Measurements from ENCODE around the gene STAT2. TPM values are rescaled to one million over a fixed set of nuclear protein-coding genes. Genes with fewer than 3 reads are reported as not detected.

Gene STAT2
- total RNA-seq, 4 donors from 2014 or later = 21.0 to 33.2 (median 27.4) TPM

DNA sequence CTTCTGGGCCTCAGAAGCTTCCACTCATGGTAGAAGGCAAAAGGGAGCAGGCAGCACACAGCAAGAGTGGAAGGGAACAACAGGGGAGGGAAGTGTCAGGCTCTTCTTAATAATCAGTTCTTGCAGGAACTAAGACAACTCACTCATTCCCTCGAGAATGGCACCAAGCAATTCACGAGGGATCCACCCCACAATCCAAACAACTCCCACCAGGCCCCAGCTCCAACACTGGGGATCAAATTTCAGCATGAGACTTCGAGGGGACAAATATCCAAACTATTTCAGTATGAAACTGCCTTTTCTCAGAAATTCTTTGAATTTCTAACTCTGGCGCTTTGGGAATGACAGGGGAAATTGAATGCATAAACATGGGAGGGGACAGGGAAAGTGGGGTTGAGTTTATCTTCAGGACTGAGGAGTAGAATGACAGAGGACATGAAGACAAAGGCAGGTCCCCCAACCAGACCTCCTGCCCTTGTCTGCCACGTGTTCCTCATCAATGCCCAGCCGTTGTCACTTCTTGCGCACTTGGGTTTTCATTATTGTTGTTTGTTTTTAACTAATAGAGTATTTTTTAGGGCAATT is 27.3 kb upstream of the STAT2 start:
- H3K27ac ChIP-seq = no peak overlapping the region
- no peak overlapping the region for H3K4me3 ChIP-seq
- no peak for TF ChIP-seq POLR2A (IDR thresholded peaks at IDR 0.05)
- TF ChIP-seq, protein P1, sequence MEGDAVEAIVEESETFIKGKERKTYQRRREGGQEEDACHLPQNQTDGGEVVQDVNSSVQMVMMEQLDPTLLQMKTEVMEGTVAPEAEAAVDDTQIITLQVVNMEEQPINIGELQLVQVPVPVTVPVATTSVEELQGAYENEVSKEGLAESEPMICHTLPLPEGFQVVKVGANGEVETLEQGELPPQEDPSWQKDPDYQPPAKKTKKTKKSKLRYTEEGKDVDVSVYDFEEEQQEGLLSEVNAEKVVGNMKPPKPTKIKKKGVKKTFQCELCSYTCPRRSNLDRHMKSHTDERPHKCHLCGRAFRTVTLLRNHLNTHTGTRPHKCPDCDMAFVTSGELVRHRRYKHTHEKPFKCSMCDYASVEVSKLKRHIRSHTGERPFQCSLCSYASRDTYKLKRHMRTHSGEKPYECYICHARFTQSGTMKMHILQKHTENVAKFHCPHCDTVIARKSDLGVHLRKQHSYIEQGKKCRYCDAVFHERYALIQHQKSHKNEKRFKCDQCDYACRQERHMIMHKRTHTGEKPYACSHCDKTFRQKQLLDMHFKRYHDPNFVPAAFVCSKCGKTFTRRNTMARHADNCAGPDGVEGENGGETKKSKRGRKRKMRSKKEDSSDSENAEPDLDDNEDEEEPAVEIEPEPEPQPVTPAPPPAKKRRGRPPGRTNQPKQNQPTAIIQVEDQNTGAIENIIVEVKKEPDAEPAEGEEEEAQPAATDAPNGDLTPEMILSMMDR (IDR thresholded peaks at IDR 0.05 in 4 of 5, conservative IDR thresholded peaks at IDR 0.05 in 1 of 5) = no peak
- ATAC-seq (no peak), DNase-seq (no peak)
- in situ Hi-C loops (cut with MboI; ENCODE audit: low sequenced_read_pairs in 4 of 4) = no loop called here
- H3K27me3 ChIP-seq = no peaks in the 10 kb centered on the region
- intact Hi-C loops (cut with DNase I; ENCODE audit: low total_unique reads) = no loop called here
- no peaks in the 10 kb centered on the region for H3K36me3 ChIP-seq
- H3K9me3 ChIP-seq = no peaks in the 10 kb centered on the region
- no peaks in the 10 kb centered on the region for H3K4me1 ChIP-seq

DNA sequence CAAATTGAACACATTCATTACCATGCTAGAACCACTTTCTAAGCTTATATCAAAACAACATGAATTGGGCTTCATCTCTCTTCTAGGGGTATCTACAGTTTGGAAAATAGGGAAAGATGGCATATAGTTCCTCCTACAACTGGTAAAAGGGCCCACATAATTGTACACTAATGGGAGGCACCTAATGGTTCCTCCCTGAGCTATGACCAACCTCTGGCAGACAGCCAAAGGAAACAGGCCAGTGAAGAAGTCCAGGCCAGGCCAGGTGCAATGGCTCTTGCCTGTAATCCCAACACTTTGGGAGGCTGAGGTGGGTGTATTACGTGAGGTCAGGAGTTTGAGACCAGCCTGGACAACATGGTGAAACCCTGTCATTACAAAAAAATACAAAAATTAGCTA is 26.0 kb upstream of the STAT2 start:
- no peak for DNase-seq
- no peak for TF ChIP-seq POLR2A (IDR thresholded peaks at IDR 0.05)
- TF ChIP-seq, protein P1 (IDR thresholded peaks at IDR 0.05 in 4 of 5, conservative IDR thresholded peaks at IDR 0.05 in 1 of 5) = no peak
- ATAC-seq = no peak
- no peak overlapping the region for H3K4me3 ChIP-seq
- H3K27ac ChIP-seq = no peak overlapping the region
- intact Hi-C loops (cut with DNase I; ENCODE audit: low total_unique reads) = no loop called here
- in situ Hi-C loops (cut with MboI; ENCODE audit: low sequenced_read_pairs in 4 of 4) = no loop called here
- H3K36me3 ChIP-seq = no peaks in the 10 kb centered on the region
- no peaks in the 10 kb centered on the region for H3K4me1 ChIP-seq
- no peaks in the 10 kb centered on the region for H3K9me3 ChIP-seq
- no peaks in the 10 kb centered on the region for H3K27me3 ChIP-seq

DNA sequence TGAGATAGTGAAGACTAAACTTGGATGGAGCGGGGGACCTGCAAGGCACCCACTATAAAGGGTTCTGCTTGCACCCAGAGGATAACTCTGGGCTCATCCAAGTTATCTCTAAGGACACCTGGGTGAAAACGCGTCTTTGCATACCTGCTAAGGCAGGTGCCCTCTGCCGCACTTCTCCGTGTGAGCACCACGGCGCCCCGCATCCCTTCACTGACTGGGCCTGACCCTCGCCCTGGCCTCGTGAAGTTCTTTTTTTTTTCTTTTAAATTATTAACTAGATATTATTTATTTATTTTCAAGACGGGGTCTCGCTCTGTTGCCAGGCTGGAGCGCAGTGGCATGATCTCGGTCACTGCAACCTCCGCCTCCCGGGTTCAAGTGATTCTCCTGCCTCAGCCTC is 22.7 kb upstream of the STAT2 start:
- intact Hi-C loops (cut with DNase I; ENCODE audit: low total_unique reads) = no loop called here
- TF ChIP-seq, protein P1 (IDR thresholded peaks at IDR 0.05 in 4 of 5, conservative IDR thresholded peaks at IDR 0.05 in 1 of 5) = no peak
- no peak for TF ChIP-seq POLR2A (IDR thresholded peaks at IDR 0.05)
- H3K27ac ChIP-seq = no peak overlapping the region
- H3K4me3 ChIP-seq = no peak overlapping the region
- H3K4me1 ChIP-seq = no peaks in the 10 kb centered on the region
- no peak for ATAC-seq
- H3K9me3 ChIP-seq = no peaks in the 10 kb centered on the region
- no peaks in the 10 kb centered on the region for H3K27me3 ChIP-seq
- no peak for DNase-seq
- H3K36me3 ChIP-seq = no peaks in the 10 kb centered on the region
- in situ Hi-C loops (cut with MboI; ENCODE audit: low sequenced_read_pairs in 4 of 4) = no loop called here

DNA sequence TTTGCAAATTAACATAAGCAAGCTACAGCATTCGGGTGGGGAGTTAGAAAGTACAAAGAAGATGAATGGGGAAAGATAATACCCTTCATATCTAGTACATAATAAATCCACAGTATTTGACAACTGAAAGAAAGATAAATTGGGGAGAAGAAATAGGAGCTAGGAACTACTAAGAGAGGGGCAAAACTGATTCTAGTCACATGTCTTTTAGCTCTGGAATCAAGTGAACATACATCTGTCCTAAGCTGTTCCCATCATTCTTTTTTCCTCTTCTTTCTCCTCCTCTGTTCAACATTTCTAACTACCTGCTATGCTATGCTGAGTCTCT is 18.0 kb upstream of the STAT2 start:
- no peak for ATAC-seq

More for the DNA sequence above, 18.0 kb upstream of the STAT2 start:
- DNase-seq = no peak
- H3K27ac ChIP-seq = no peak overlapping the region
- H3K4me1 ChIP-seq = no peaks in the 10 kb centered on the region
- TF ChIP-seq POLR2A (IDR thresholded peaks at IDR 0.05) = no peak
- TF ChIP-seq, protein P1 (IDR thresholded peaks at IDR 0.05 in 4 of 5, conservative IDR thresholded peaks at IDR 0.05 in 1 of 5) = no peak
- in situ Hi-C loops (cut with MboI; ENCODE audit: low sequenced_read_pairs in 4 of 4) = no loop called here
- intact Hi-C loops (cut with DNase I; ENCODE audit: low total_unique reads) = no loop called here
- no peaks in the 10 kb centered on the region for H3K36me3 ChIP-seq
- no peaks in the 10 kb centered on the region for H3K9me3 ChIP-seq
- no peak overlapping the region for H3K4me3 ChIP-seq
- no peaks in the 10 kb centered on the region for H3K27me3 ChIP-seq

Data from gastrocnemius medialis (tissue), 4 donors.